HepG2 (cell line): ENCODE results near the gene RASL10A. TPM values are rescaled to one million over a fixed set of nuclear protein-coding genes. Genes with fewer than 3 reads are reported as not detected.

Experiments used
- ATAC-seq: fragments of 200-7000 bp; cut with Tn5 transposase; 3 replicates; pipeline ENCODE4 v1.9.1; 2020; ENCODE audit warnings: mild to moderate bottlenecking, moderate library complexity
- BruUV-seq: library from RNA; stranded (reverse); fragments of 400-500 nt; replicated peaks from 2 replicates; lab custom pipeline; 2021; lab: Mats Ljungman, UMichigan
- CTCF ChIA-PET: fragments of 300-600 bp; formaldehyde crosslinking; extraction: SDS; loops from one replicate; lab custom pipeline; 2021; ENCODE audit warnings: low total read pairs, inconsistent platforms, low intra/inter-chr PET ratio; lab: Yijun Ruan, JAX
- POLR2A ChIA-PET: fragments of 350-600 bp; sonication (Branson Sonifier 250); formaldehyde crosslinking; loops from one replicate; lab custom pipeline; 2020; ENCODE audit warnings: antibody characterized with exemption, inconsistent platforms; lab: Yijun Ruan, JAX
- DNase-seq: peaks from one replicate; pipeline ENCODE4 v3.0.0-alpha.2; 2015; ENCODE audit warnings: low spot score
- FAIRE-seq: peaks from 3 replicates; lab custom pipeline; 2011; peaks lifted over from hg19 to GRCh38; lab: Jason Lieb, UNC
- H2AFZ ChIP-seq: one replicate; pipeline ENCODE4 v1.6.1; 2011; ENCODE audit warnings: low read length, inconsistent platforms
- H3K27ac ChIP-seq: fragments of 300-600 bp; 3 replicates; pipeline ENCODE4 v1.8.0; 2011; ENCODE audit warnings: mixed run types, mild to moderate bottlenecking, mixed read lengths, low read length, inconsistent platforms; ENCODE audit not compliant: insufficient read depth; ENCODE audit errors: extremely low read length
- H3K27me3 ChIP-seq, 2 experiments: fragments of 200-600 bp in 1 of 2; 2 replicates in 1 of 2; 3 replicates in 1 of 2; pipeline versions ENCODE4 v1.6.0 to v1.8.0; 2011; ENCODE audit warnings: low read length in 2 of 2, mild to moderate bottlenecking in 2 of 2, moderate library complexity in 2 of 2, inconsistent platforms in 1 of 2; ENCODE audit not compliant: insufficient read depth in 2 of 2, control insufficient read depth in 1 of 2
- H3K36me3 ChIP-seq, 2 experiments: fragments of 200-600 bp in 1 of 2; replicated peaks in 1 of 2; 2 replicates in 1 of 2; 3 replicates in 1 of 2; pipeline versions ENCODE4 v1.5.1 to v1.8.0; 2011; ENCODE audit warnings: low read length in 2 of 2, inconsistent platforms in 1 of 2; ENCODE audit not compliant: insufficient read depth in 2 of 2, control insufficient read depth in 1 of 2
- H3K4me1 ChIP-seq: 2 replicates; pipeline ENCODE4 v1.5.1; 2012; ENCODE audit warnings: low read length, inconsistent platforms; ENCODE audit not compliant: insufficient read depth
- H3K4me2 ChIP-seq: 2 replicates; pipeline ENCODE4 v1.6.0; 2011; ENCODE audit warnings: low read depth, low read length, inconsistent platforms
- H3K4me3 ChIP-seq, 3 experiments: fragments of 200-600 bp in 1 of 3; sonication (generic), shearing (Covaris generic) in 1 of 3; replicated peaks in 1 of 3; 2 replicates each; pipeline ENCODE4 v1.5.1; 2011 to 2016; ENCODE audit warnings: low read length in 3 of 3, inconsistent platforms in 2 of 3, low read depth in 2 of 3, mild to moderate bottlenecking in 2 of 3, control low read depth in 1 of 3, mixed read lengths in 1 of 3; ENCODE audit not compliant: insufficient read depth in 1 of 3
- H3K79me2 ChIP-seq: one replicate; pipeline ENCODE4 v1.6.1; 2011; ENCODE audit warnings: low read length, inconsistent platforms; ENCODE audit not compliant: insufficient read depth
- H3K9ac ChIP-seq: 2 replicates; pipeline ENCODE4 v1.6.0; 2011; ENCODE audit warnings: mild to moderate bottlenecking, low read depth, low read length, inconsistent platforms; ENCODE audit not compliant: insufficient read depth
- H3K9me3 ChIP-seq: 2 replicates; pipeline ENCODE4 v1.5.1; 2012; ENCODE audit warnings: mild to moderate bottlenecking, low read length
- H4K20me1 ChIP-seq: 2 replicates; pipeline ENCODE4 v1.6.0; 2011; ENCODE audit warnings: inconsistent platforms, mild to moderate bottlenecking, low read length, moderate library complexity; ENCODE audit not compliant: insufficient read depth
- CEBPB ChIP-seq: IDR thresholded peaks from 2 replicates; pipeline ENCODE4 v1.6.1; 2011; ENCODE audit warnings: low read depth, low read length, improper control_type of control experiment, borderline replicate concordance
- KMT2A ChIP-seq: sonication (generic); formaldehyde crosslinking; IDR thresholded peaks from 2 replicates; pipeline ENCODE4 v1.4.0; 2020; ENCODE audit warnings: missing genetic modification reagents
- LBX2 ChIP-seq: sonication (generic); formaldehyde crosslinking; IDR thresholded peaks from 2 replicates; pipeline ENCODE4 v1.5.0; 2020; ENCODE audit warnings: missing genetic modification reagents, mild to moderate bottlenecking, borderline replicate concordance
- NCOA2 ChIP-seq: sonication (generic); formaldehyde crosslinking; IDR thresholded peaks from 2 replicates; pipeline ENCODE4 v1.8.0; 2022; ENCODE audit warnings: inconsistent platforms
- NPAS2 ChIP-seq: sonication (generic); formaldehyde crosslinking; IDR thresholded peaks from 2 replicates; pipeline ENCODE4 v1.8.0; 2022; ENCODE audit warnings: mild to moderate bottlenecking, missing genetic modification reagents, borderline replicate concordance
- RNF2 ChIP-seq: fragments of 450-650 bp; conservative IDR thresholded peaks from 2 replicates; pipeline ENCODE4 v1.6.1; 2016; ENCODE audit warnings: low read depth
- RORA ChIP-seq: sonication (generic); formaldehyde crosslinking; IDR thresholded peaks from 2 replicates; pipeline ENCODE4 v1.5.0; 2020; ENCODE audit warnings: mild to moderate bottlenecking, missing genetic modification reagents, moderate library complexity
- TBX3 ChIP-seq: fragments of 450-650 bp; IDR thresholded peaks from 2 replicates; pipeline ENCODE4 v1.6.1; 2017; ENCODE audit warnings: antibody characterized with exemption, mild to moderate bottlenecking, inconsistent platforms, borderline replicate concordance
- ZKSCAN1 ChIP-seq: fragments of 150-350 bp; IDR thresholded peaks from 2 replicates; pipeline ENCODE4 v1.6.1; 2014; ENCODE audit warnings: low read length
- ZNF878 ChIP-seq: sonication (generic); formaldehyde crosslinking; IDR thresholded peaks from 2 replicates; pipeline ENCODE4 v1.8.1; 2023; ENCODE audit warnings: mild to moderate bottlenecking, missing genetic modification reagents, moderate library complexity
- ZSCAN31 ChIP-seq: sonication (generic); formaldehyde crosslinking; IDR thresholded peaks from 2 replicates; pipeline ENCODE4 v1.5.0; 2020; ENCODE audit warnings: low read depth, mild to moderate bottlenecking, missing genetic modification reagents
- WGBS: methylation state at CpG from one replicate; pipeline ENCODE4 v1.1.6; 2017; ENCODE audit warnings: low lambda C conversion rate; 5-methylcytosine and 5-hydroxymethylcytosine counted together
- in situ Hi-C: cut with HindIII; loops from 2 replicates; pipeline ENCODE4 v1.10.0; 2017; ENCODE audit warnings: low pct_unique_long_range_greater_than_20kb; ENCODE audit not compliant: extremely low pct_ligation_motif_present
- intact Hi-C: fragments of 100-400 bp; cut with micrococcal nuclease; formaldehyde crosslinking; loops from one replicate; pipeline ENCODE4 v1.10.0; 2022; ENCODE audit not compliant: unreplicated experiment
- polyA plus RNA-seq, 8 experiments: library from polyadenylated mRNA; depleted of rRNA in 3 of 8; stranded (reverse) in 7 of 8; unstranded in 1 of 8; fragments of >200 nt; fragmentation: Illumina TruSeq in 4 of 8; extraction: Trizol in 4 of 8; gene quantifications; 2 replicates each; pipeline versions ENCODE4 v1.2.1 to v1.2.3, GENCODE V29; 2011 to 2016; ENCODE audit warnings: low read depth in 4 of 8, missing spikeins in 1 of 8, mixed read lengths in 1 of 8; ENCODE audit not compliant: insufficient read depth in 1 of 8
- total RNA-seq, 5 experiments: library from RNA; depleted of rRNA; stranded (reverse); fragments of >200 nt; fragmentation: Illumina TruSeq; extraction: Trizol; gene quantifications; 2 replicates each; pipeline ENCODE4 v1.2.3, GENCODE V29; 2016; ENCODE audit warnings: low read depth in 1 of 5
- TF ChIP-seq, protein P1 (sequence below): sonication (generic); formaldehyde crosslinking; IDR thresholded peaks from 2 replicates; pipeline ENCODE4 v1.5.0; 2020; ENCODE audit warnings: mild to moderate bottlenecking, missing genetic modification reagents

Gene RASL10A
- total and polyA plus RNA-seq, 2 of the 13 experiments (the other 11 are each of a cell fraction or from before 2014, with no cell fraction given), result 0.05 to 0.22 TPM

GRCh38 chr22:29306175-29306834 is 9.2 kb downstream of the RASL10A start, which contains the start of gene GAS2L1 (continued):
- TF ChIP-seq CEBPB (no peak), RNF2 (no peak), NPAS2 (CRISPR knock-in tag) (no peak)

GRCh38 chr22:29305836-29306174 is 9.7 kb downstream of the RASL10A start:
- H3K27ac ChIP-seq, result no peak overlapping the region
- intact Hi-C loops (loop anchor here (1.0 kb wide), 1 partner anchor 53 kb away; no protein-coding TSS in a partner anchor), in situ Hi-C loops (loop anchor here (5.0 kb wide), 1 partner anchor 51 kb away; no protein-coding TSS in a partner anchor)
- FAIRE-seq (no peak), ATAC-seq (no peak), DNase-seq (no peak)
- H3K4me3 ChIP-seq, result peak overlapping the region in 1 of 3 experiments; percentile 88; a peak in 2 of 6 replicates
- ChIA-PET POLR2A (no interaction called here), CTCF (interaction anchor here (2.2 kb wide), 1 partner anchor 54 kb away, joined by 8 read pairs; no protein-coding TSS in a partner anchor)
- H3K79me2 ChIP-seq, result no peaks in the 10 kb centered on the region
- H3K4me1 ChIP-seq, result peaks cover 62% of the 10 kb centered on the region
- H3K36me3 ChIP-seq, result no peaks in the 10 kb centered on the region
- no peak overlapping the region for H3K9ac ChIP-seq
- 42% methylated on average over 6 of the region's 7 CpGs for WGBS
- H4K20me1 ChIP-seq, result 0 out of 2 replicates have a peak, but pooled peaks cover 3% of the 10 kb centered on the region
- H3K27me3 ChIP-seq, result no peaks in the 10 kb centered on the region
- no peak for TF ChIP-seq NCOA2 (CRISPR knock-in tag)
- TF ChIP-seq LBX2, result 0 out of 2 replicates have a peak, but pooled peaks have one; percentile 45
- peak; percentile 98 for TF ChIP-seq ZKSCAN1
- TF ChIP-seq, protein P1, sequence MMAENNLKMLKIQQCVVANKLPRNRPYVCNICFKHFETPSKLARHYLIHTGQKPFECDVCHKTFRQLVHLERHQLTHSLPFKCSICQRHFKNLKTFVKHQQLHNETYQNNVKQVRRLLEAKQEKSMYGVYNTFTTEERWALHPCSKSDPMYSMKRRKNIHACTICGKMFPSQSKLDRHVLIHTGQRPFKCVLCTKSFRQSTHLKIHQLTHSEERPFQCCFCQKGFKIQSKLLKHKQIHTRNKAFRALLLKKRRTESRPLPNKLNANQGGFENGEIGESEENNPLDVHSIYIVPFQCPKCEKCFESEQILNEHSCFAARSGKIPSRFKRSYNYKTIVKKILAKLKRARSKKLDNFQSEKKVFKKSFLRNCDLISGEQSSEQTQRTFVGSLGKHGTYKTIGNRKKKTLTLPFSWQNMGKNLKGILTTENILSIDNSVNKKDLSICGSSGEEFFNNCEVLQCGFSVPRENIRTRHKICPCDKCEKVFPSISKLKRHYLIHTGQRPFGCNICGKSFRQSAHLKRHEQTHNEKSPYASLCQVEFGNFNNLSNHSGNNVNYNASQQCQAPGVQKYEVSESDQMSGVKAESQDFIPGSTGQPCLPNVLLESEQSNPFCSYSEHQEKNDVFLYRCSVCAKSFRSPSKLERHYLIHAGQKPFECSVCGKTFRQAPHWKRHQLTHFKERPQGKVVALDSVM, result no peak
- no peak for TF ChIP-seq TBX3
- TF ChIP-seq KMT2A, result no peak
- TF ChIP-seq ZSCAN31 (CRISPR knock-in tag), result 0 out of 2 replicates have a peak, but pooled peaks have one; percentile 13
- TF ChIP-seq ZNF878 (CRISPR knock-in tag), result peak; percentile 46; the same call in 1 of the 2 replicates
- TF ChIP-seq RORA (CRISPR knock-in tag), result no peak
- H3K4me2 ChIP-seq, result peak overlapping the region; percentile 98
- BruUV-seq, result no TSS peak
- H2AFZ ChIP-seq, result peak overlapping the region; percentile 23
- H3K9me3 ChIP-seq, result no peaks in the 10 kb centered on the region
